ENCODE data around the gene EYS. TPM values are rescaled to one million over a fixed set of nuclear protein-coding genes. Genes with fewer than 3 reads are reported as not detected.

The EYS gene
- total RNA-seq, 1 donor from 2014 or later, result not detected

DNA sequence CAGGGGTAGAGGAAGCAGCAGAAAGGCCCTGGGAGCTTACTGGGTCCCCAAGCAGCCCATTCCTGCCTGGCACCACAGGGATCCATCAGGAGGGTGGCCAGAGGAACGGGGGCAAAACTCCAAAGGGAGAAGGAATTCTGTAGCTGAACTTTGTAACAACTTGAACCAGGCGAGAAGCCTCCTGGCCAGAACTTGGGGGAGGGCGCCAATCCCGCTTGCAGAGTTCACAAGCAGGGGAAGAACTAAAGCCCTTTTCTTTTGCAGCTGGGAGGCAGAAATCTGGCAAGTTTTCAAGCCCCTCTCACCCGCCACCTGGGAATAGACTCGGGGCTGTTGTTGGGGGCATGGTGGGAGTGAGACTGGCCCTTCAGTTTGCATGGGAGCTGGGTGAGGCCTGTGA, 1882.3 kb downstream of the EYS start:
- H3K27ac Mint-ChIP-seq (ENCODE audit: unreplicated experiment), result no peak overlapping the region
- no peak for TF ChIP-seq CTCF (IDR thresholded peaks at IDR 0.05; ENCODE audit: unreplicated experiment)
- no peak overlapping the region for H3K4me3 Mint-ChIP-seq (ENCODE audit: unreplicated experiment)
- H3K36me3 Mint-ChIP-seq (ENCODE audit: low read depth, unreplicated experiment), result peaks cover 6% of the 10 kb centered on the region
- no peaks in the 10 kb centered on the region for H3K27me3 Mint-ChIP-seq (ENCODE audit: unreplicated experiment)
- no peaks in the 10 kb centered on the region for H3K4me1 Mint-ChIP-seq (ENCODE audit: unreplicated experiment)
- no peak for DNase-seq (ENCODE audit: low spot score)
- peaks cover 8% of the 10 kb centered on the region for H3K9me3 Mint-ChIP-seq (ENCODE audit: unreplicated experiment)

DNA sequence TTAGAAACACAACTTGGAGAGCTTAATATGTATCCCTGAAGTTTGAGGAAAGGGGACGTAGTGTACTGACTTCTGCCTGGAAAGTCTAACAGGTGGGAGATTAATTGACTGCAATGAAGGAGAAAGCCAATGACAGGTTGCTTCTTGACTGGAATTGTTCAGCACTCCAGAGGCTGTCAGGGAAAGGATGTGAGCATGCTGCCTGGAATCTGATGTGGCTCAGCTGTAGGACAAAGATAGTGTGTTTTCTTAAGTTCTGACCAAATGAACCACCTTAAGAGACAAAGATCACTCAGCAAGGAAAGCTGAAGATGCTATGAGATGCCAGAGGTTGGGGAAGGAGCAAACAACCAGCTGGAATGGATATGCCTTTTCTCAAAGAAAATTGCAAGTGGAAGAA, 1885.6 kb downstream of the EYS start:
- no peaks in the 10 kb centered on the region for H3K9me3 Mint-ChIP-seq (ENCODE audit: unreplicated experiment)
- H3K4me1 Mint-ChIP-seq (ENCODE audit: unreplicated experiment), result no peaks in the 10 kb centered on the region
- no peak for DNase-seq (ENCODE audit: low spot score)
- no peak for TF ChIP-seq CTCF (IDR thresholded peaks at IDR 0.05; ENCODE audit: unreplicated experiment)
- no peak overlapping the region for H3K27ac Mint-ChIP-seq (ENCODE audit: unreplicated experiment)
- H3K36me3 Mint-ChIP-seq (ENCODE audit: low read depth, unreplicated experiment), result no peaks in the 10 kb centered on the region
- H3K27me3 Mint-ChIP-seq (ENCODE audit: unreplicated experiment), result peaks cover 2% of the 10 kb centered on the region
- H3K4me3 Mint-ChIP-seq (ENCODE audit: unreplicated experiment), result no peak overlapping the region

DNA sequence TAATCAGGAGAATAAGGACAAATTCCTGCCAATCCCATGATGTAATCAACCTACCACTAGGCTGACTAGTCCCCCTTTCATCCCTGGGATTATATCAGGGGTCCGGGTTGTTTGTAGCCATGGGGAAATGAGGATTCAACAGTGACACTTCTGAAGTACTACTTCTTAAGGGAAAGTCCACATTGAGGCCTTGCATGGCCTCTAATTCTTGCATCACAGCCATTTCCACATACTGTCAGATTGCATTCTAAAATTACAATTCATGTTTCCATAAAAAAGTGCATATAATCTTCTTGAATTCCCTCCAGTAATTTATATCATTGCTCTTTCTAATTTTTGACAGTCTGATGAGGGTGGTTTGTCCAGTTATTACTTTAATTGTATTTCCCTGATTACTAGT, 1887.2 kb downstream of the EYS start:
- H3K27ac Mint-ChIP-seq (ENCODE audit: unreplicated experiment), result no peak overlapping the region
- no peaks in the 10 kb centered on the region for H3K9me3 Mint-ChIP-seq (ENCODE audit: unreplicated experiment)
- H3K27me3 Mint-ChIP-seq (ENCODE audit: unreplicated experiment), result peaks cover 2% of the 10 kb centered on the region
- no peaks in the 10 kb centered on the region for H3K36me3 Mint-ChIP-seq (ENCODE audit: low read depth, unreplicated experiment)
- no peak for TF ChIP-seq CTCF (IDR thresholded peaks at IDR 0.05; ENCODE audit: unreplicated experiment)
- H3K4me1 Mint-ChIP-seq (ENCODE audit: unreplicated experiment), result peaks cover 2% of the 10 kb centered on the region
- DNase-seq (ENCODE audit: low spot score), result no peak
- H3K4me3 Mint-ChIP-seq (ENCODE audit: unreplicated experiment), result no peak overlapping the region

- Mint-ChIP-seq H3K27ac (ENCODE audit: unreplicated experiment) (no peak overlapping the region), H3K27me3 (ENCODE audit: unreplicated experiment) (peaks cover 2% of the 10 kb centered on the region), H3K4me3 (ENCODE audit: unreplicated experiment) (no peak overlapping the region), H3K9me3 (ENCODE audit: unreplicated experiment) (no peaks in the 10 kb centered on the region), H3K4me1 (ENCODE audit: unreplicated experiment) (peaks cover 7% of the 10 kb centered on the region), H3K36me3 (ENCODE audit: low read depth, unreplicated experiment) (no peaks in the 10 kb centered on the region)
- TF ChIP-seq CTCF (IDR thresholded peaks at IDR 0.05; ENCODE audit: unreplicated experiment), result no peak
- no peak for DNase-seq (ENCODE audit: low spot score)
Measured at GRCh38 chr6:63817492-63818050, 1889.5 kb downstream of the EYS start.

- no peak overlapping the region for H3K27ac Mint-ChIP-seq (ENCODE audit: unreplicated experiment)
- no peaks in the 10 kb centered on the region for H3K9me3 Mint-ChIP-seq (ENCODE audit: unreplicated experiment)
- no peak for DNase-seq (ENCODE audit: low spot score)
- TF ChIP-seq CTCF (IDR thresholded peaks at IDR 0.05; ENCODE audit: unreplicated experiment), result no peak
- peaks cover 7% of the 10 kb centered on the region for H3K4me1 Mint-ChIP-seq (ENCODE audit: unreplicated experiment)
- no peak overlapping the region for H3K4me3 Mint-ChIP-seq (ENCODE audit: unreplicated experiment)
- no peaks in the 10 kb centered on the region for H3K36me3 Mint-ChIP-seq (ENCODE audit: low read depth, unreplicated experiment)
- H3K27me3 Mint-ChIP-seq (ENCODE audit: unreplicated experiment), result peaks cover 2% of the 10 kb centered on the region
Measured at GRCh38 chr6:63816982-63817436, 1890.0 kb downstream of the EYS start.

Data from endothelial cell (in vitro differentiated cells).